GM12864 (cell line): Measurements from ENCODE around the gene TSSK6.
A peak's percentile ranks its signal among the peaks of the same experiment; 100 is the strongest.
"Not testable (repeated sequence)": the region's sequence is repeated elsewhere in the genome, so short reads cannot be mapped to it uniquely, and the experiment has no call there.

ENCODE experiments used
- DNase-seq: peaks from one replicate; pipeline ENCODE4 v3.0.0-alpha.2; 2011; ENCODE audit warnings: low read depth
- H3K4me3 ChIP-seq: 2 replicates; pipeline ENCODE4 v1.5.1; 2011; ENCODE audit warnings: mild to moderate bottlenecking, low read depth, low read length, control low read depth
- CTCF ChIP-seq: IDR thresholded peaks from 2 replicates; pipeline ENCODE4 v1.5.1; 2011; ENCODE audit warnings: low read depth, mild to moderate bottlenecking, moderate library complexity, low read length, control low read depth, inconsistent platforms; ENCODE audit errors: missing control alignments

TSSK6 gene

GRCh38 chr19:19475849-19476828 lies 39.2 kb downstream of the TSSK6 start:
- H3K4me3 ChIP-seq, result no peak overlapping the region
- no peak for DNase-seq
- no peak for TF ChIP-seq CTCF

GRCh38 chr19:19475015-19475765 lies 40.2 kb downstream of the TSSK6 start:
- DNase-seq, result no peak
- TF ChIP-seq CTCF, result no peak
- no peak overlapping the region for H3K4me3 ChIP-seq

GRCh38 chr19:19472106-19472505 lies 43.2 kb downstream of the TSSK6 start:
- not testable (repeated sequence) for DNase-seq, H3K4me3 ChIP-seq

GRCh38 chr19:19471682-19472081 lies 43.7 kb downstream of the TSSK6 start:
- TF ChIP-seq CTCF, result no peak
- no peak for DNase-seq
- H3K4me3 ChIP-seq, result peak overlapping the region; percentile 25

- TF ChIP-seq CTCF, result no peak
- no peak overlapping the region for H3K4me3 ChIP-seq
- no peak for DNase-seq
Observed at GRCh38 chr19:19470579-19470978, 44.8 kb downstream of the TSSK6 start.

- no peak overlapping the region for H3K4me3 ChIP-seq
- no peak for TF ChIP-seq CTCF
- no peak for DNase-seq
Observed at GRCh38 chr19:19468424-19469050, 46.8 kb downstream of the TSSK6 start.

- no peak for DNase-seq
- TF ChIP-seq CTCF, result no peak
Observed at GRCh38 chr19:19466201-19466600, 49.1 kb downstream of the TSSK6 start.

More at GRCh38 chr19:19466201-19466600, 49.1 kb downstream of the TSSK6 start:
- H3K4me3 ChIP-seq, result no peak overlapping the region
